Progenitor cell of endocrine pancreas (in vitro differentiated cells): ENCODE measurements around the gene MAP4K4. TPM values are rescaled to one million over a fixed set of nuclear protein-coding genes. Genes with fewer than 3 reads are reported as not detected.

ENCODE experiments used
- DNase-seq: peaks from one replicate; pipeline ENCODE4 v3.0.0; 2021; ENCODE audit warnings: low spot score; ENCODE audit not compliant: unreplicated experiment
- H3K27ac Mint-ChIP-seq: 2 replicates; pipeline ENCODE4 v1.8.0; 2021; ENCODE audit warnings: mild to moderate bottlenecking, moderate library complexity, mixed read lengths
- H3K27me3 Mint-ChIP-seq: 2 replicates; pipeline ENCODE4 v1.8.0; 2021; ENCODE audit warnings: mixed read lengths
- H3K36me3 Mint-ChIP-seq: 2 replicates; pipeline ENCODE4 v1.8.0; 2022; ENCODE audit warnings: mixed read lengths; ENCODE audit not compliant: insufficient read depth
- H3K4me1 Mint-ChIP-seq: 2 replicates; pipeline ENCODE4 v1.8.0; 2021; ENCODE audit warnings: low read depth, mixed read lengths
- H3K4me3 Mint-ChIP-seq: 2 replicates; pipeline ENCODE4 v1.8.0; 2021; ENCODE audit warnings: low read depth, mild to moderate bottlenecking, moderate library complexity, mixed read lengths
- H3K9me3 Mint-ChIP-seq: 2 replicates; pipeline ENCODE4 v1.8.0; 2021; ENCODE audit warnings: low read depth, mixed read lengths
- CTCF ChIP-seq: fragments of 200-600 bp; sonication (generic); IDR thresholded peaks from one replicate; pipeline ENCODE4 v1.5.0; 2021; ENCODE audit warnings: antibody characterized with exemption, mild to moderate bottlenecking; ENCODE audit not compliant: unreplicated experiment
- total RNA-seq: library from RNA; stranded (reverse); gene quantifications from 2 replicates; pipeline ENCODE4 v1.2.1, GENCODE V29; 2021

The MAP4K4 gene
- total RNA-seq, 1 donor from 2014 or later, result 171 TPM

- Mint-ChIP-seq H3K4me1 (peaks cover 9% of the 10 kb centered on the region), H3K9me3 (no peaks in the 10 kb centered on the region), H3K27me3 (no peaks in the 10 kb centered on the region), H3K36me3 (peaks cover 46% of the 10 kb centered on the region), H3K27ac (peak overlapping the region; percentile 92), H3K4me3 (no peak overlapping the region)
- DNase-seq, result no peak
- no peak for TF ChIP-seq CTCF
These were observed 186.9 kb downstream of the MAP4K4 start for GRCh38 chr2:101884423-101884822.

- TF ChIP-seq CTCF, result no peak
- Mint-ChIP-seq H3K27ac (no peak overlapping the region), H3K9me3 (no peaks in the 10 kb centered on the region), H3K4me3 (no peak overlapping the region), H3K27me3 (no peaks in the 10 kb centered on the region), H3K36me3 (peaks cover 46% of the 10 kb centered on the region), H3K4me1 (peaks cover 9% of the 10 kb centered on the region)
- DNase-seq, result no peak
These were observed 189.8 kb downstream of the MAP4K4 start for GRCh38 chr2:101887328-101887727.

GRCh38 chr2:101889460-101890098 lies 192.1 kb downstream of the MAP4K4 start:
- Mint-ChIP-seq H3K27ac (no peak overlapping the region), H3K36me3 (peaks cover 47% of the 10 kb centered on the region)

GRCh38 chr2:101892377-101892776 lies 194.9 kb downstream of the MAP4K4 start:
- DNase-seq, result no peak
- no peak overlapping the region for H3K4me3 Mint-ChIP-seq
- no peaks in the 10 kb centered on the region for H3K4me1 Mint-ChIP-seq
- peaks cover 41% of the 10 kb centered on the region for H3K36me3 Mint-ChIP-seq
- H3K27ac Mint-ChIP-seq, result no peak overlapping the region
- no peak for TF ChIP-seq CTCF
- no peaks in the 10 kb centered on the region for H3K9me3 Mint-ChIP-seq
- H3K27me3 Mint-ChIP-seq, result no peaks in the 10 kb centered on the region

More at GRCh38 chr2:101889460-101890098, 192.1 kb downstream of the MAP4K4 start:
- H3K9me3 Mint-ChIP-seq, result no peaks in the 10 kb centered on the region
- no peak for DNase-seq
- H3K4me3 Mint-ChIP-seq, result no peak overlapping the region
- no peaks in the 10 kb centered on the region for H3K4me1 Mint-ChIP-seq
- H3K27me3 Mint-ChIP-seq, result no peaks in the 10 kb centered on the region
- no peak for TF ChIP-seq CTCF

GRCh38 chr2:101893681-101894381 lies 196.3 kb downstream of the MAP4K4 start:
- Mint-ChIP-seq H3K36me3 (peaks cover 37% of the 10 kb centered on the region), H3K27ac (no peak overlapping the region), H3K4me1 (no peaks in the 10 kb centered on the region), H3K9me3 (no peaks in the 10 kb centered on the region), H3K27me3 (no peaks in the 10 kb centered on the region), H3K4me3 (no peak overlapping the region)
- no peak for DNase-seq
- TF ChIP-seq CTCF, result no peak
